GM19043 (cell line): ENCODE data around the gene UCP3.

Source experiments
- ATAC-seq: cut with Tn5 transposase; IDR thresholded peaks from one replicate; pipeline ENCODE4 v1.9.1; 2021; ENCODE audit warnings: low read depth; ENCODE audit not compliant: unreplicated experiment

Gene UCP3

DNA sequence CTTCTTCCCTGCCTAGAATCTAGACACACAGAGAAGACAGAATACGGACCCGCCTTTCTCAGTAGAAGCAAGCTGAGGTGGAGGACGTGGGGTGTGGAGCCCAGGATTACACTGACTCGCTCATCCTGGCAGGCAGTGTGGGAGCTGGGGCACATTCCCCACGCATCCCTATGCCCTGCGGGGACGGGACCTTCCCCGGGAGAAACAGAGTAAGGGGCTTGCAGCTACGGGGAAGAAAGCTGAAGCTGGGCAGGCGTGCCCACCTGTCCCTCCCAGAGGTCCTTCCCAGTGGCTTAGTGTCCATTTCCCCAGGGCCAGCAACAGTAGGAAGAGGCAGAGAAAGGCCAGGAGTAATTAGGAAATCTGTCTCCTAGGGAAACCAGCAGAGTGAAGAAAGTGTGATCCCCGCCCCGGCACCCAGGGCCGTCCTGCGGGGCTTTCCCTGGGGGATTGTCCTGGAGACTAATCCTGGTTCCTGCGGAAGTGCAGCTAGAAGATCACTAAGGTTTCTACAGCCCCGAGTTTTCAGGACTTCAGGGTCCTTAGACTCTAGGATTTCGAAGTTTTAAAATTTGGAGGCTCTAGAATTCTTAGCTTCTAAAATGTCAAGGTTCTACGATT is 50.3 kb downstream of the UCP3 start:
- no peak for ATAC-seq

DNA sequence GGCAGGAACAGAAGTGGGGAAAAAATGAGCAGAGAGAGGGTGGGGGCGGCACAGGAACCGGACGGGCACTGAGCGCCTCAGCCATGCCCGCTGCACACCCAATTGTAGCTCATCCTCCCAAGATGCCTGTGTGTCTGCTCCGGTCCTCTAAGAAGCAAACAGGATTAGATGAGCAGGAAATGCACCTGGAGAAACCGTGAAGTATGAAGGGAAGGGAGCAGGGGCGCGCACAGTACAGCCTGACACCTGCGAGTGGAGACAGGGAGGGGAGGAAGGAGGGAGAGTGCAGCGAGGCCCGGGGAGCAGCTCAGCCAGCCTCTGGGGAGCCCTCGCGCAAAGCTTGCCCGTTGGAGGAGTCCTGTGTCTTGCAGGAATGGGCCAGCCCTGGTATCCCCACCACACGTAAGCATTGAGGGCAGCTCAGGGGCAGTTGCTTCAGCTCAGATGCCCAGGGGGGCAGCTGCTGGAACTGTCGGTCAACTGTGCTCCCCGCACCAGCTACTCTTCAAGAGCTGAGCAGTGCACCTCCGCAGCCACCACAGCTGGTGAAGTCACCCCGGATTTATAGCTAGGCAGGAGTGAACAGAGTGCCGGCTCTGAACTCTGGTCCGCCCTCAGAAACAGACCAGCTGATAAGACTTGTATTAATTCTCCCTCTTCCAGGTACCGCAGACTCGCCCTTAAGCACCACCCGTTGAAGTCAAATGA is 51.1 kb downstream of the UCP3 start:
- ATAC-seq: no peak

DNA sequence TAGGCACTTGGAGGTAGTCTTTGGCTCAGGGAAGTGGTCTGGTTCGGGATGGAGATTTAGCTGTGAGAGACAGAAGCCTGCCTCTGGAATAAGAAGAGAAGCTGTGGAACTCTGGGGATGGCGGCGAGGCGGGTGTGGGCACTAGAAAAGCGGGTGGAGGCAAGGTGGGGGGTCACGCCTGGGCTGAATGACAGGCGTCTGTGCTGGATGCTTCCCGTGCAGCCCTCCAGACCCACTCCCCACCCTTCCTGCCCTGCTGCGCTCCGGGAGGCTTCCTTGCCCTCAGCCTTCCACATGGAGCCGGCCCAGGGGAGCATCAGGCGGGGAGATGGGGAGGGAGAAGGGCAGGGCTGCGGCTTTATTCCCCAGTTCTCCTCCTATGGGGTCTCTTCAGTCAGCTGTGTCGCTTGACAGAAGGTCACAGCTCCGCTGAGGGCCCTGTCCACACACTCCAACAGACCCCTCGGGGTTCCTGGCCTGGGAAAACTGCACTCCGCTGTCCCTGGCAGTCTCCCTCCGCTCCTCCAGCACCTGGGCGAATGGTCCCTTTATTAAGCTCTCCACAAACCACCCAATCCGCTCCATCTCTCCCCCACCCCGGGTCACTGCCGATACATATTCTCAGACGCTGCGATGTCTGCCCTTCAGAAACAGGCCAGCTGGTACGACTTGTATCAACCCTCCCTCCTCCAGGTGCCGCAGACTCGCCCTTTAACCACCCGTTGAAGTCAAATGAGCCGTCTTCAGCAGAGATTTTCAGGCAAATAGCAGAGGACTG is 51.8 kb downstream of the UCP3 start:
- no peak for ATAC-seq

- no peak for ATAC-seq
These were observed 57.1 kb downstream of the UCP3 start for GRCh38 chr11:73951797-73952196.

DNA sequence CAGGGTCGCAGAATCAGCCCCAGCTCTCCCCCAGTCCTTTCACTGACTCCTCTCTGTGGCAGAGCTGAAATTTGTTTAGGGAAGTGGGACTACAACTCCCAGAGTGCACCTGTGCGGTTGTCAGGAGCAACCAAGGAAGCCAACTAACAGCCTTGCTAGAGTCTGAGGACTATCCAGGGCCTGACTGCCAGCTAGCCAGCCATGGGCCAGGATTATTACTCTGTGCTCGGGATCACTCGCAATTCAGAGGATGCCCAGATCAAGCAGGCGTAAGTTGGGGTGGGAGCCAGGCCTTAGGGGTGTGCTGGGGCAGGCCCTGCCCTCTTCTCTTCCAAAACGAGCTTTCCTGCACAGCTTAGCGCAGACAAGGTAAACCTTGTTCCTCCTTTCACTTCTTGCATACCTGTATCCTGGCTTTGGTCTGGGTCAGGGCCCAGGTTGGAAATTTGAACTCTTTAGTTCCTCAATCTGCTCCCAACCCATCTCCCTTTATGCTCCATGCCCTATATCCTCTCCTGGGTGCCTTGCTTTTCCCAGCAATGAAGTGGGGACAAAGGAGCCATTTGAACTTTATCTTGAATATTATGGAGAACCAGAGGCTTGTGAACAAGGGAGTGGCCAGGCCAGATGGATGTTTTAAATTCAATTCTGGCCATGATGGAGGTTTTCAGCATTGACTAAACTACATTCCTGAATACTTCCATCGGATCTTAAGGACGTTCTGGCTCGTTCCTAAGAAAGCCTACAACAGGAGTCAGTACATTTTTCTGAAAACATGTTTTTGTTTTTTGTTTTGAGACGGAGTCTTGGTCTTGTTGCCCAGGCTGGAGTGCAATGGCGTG is 57.8 kb downstream of the UCP3 start, which contains the start of gene DNAJB13:
Gene DNAJB13, plus strand, starts transcription at position 158 of the 842 bp plus-strand sequence. Its CDS starts 44 bp downstream, at position 202.
- ATAC-seq: peak; percentile 86
